ENCODE results near the gene UCP2.

The UCP2 gene

GRCh38 chr11:73972620-73973449 lies 9.8 kb downstream of the UCP2 start:
- DNase-seq (ENCODE audit: extremely low read depth in 1 of 2, low read depth in 1 of 2) = no peak

GRCh38 chr11:73972187-73972586 lies 10.5 kb downstream of the UCP2 start:
- DNase-seq (ENCODE audit: extremely low read depth in 1 of 2, low read depth in 1 of 2) = no peak

- DNase-seq (ENCODE audit: extremely low read depth in 1 of 2, low read depth in 1 of 2) = no peak
Measured at GRCh38 chr11:73971175-73971719, 11.4 kb downstream of the UCP2 start.

- DNase-seq (ENCODE audit: extremely low read depth in 1 of 2, low read depth in 1 of 2) = no peak
Measured at GRCh38 chr11:73969991-73970800, 12.4 kb downstream of the UCP2 start.

GRCh38 chr11:73969091-73969490 lies 13.6 kb downstream of the UCP2 start:
- no peak for DNase-seq (ENCODE audit: extremely low read depth in 1 of 2, low read depth in 1 of 2)

- DNase-seq (ENCODE audit: extremely low read depth in 1 of 2, low read depth in 1 of 2) = no peak
Measured at GRCh38 chr11:73968356-73968966, 14.2 kb downstream of the UCP2 start.

- DNase-seq (ENCODE audit: extremely low read depth in 1 of 2, low read depth in 1 of 2) = no peak
Measured at GRCh38 chr11:73965764-73966121, 16.9 kb downstream of the UCP2 start.

GRCh38 chr11:73965076-73965763 lies 17.4 kb downstream of the UCP2 start:
- no peak for DNase-seq (ENCODE audit: extremely low read depth in 1 of 2, low read depth in 1 of 2)

- DNase-seq (ENCODE audit: extremely low read depth in 1 of 2, low read depth in 1 of 2) = no peak
Measured at GRCh38 chr11:73963861-73964260, 18.8 kb downstream of the UCP2 start.

- DNase-seq (ENCODE audit: extremely low read depth in 1 of 2, low read depth in 1 of 2) = no peak
Measured at GRCh38 chr11:73962101-73962705, 20.4 kb downstream of the UCP2 start.

GRCh38 chr11:73961321-73961720 lies 21.3 kb downstream of the UCP2 start:
- no peak for DNase-seq (ENCODE audit: extremely low read depth in 1 of 2, low read depth in 1 of 2)

- DNase-seq (ENCODE audit: extremely low read depth in 1 of 2, low read depth in 1 of 2) = no peak
Measured at GRCh38 chr11:73958521-73959141, 24.0 kb downstream of the UCP2 start.

- no peak for DNase-seq (ENCODE audit: extremely low read depth in 1 of 2, low read depth in 1 of 2)
Measured at GRCh38 chr11:73957654-73958361, 24.8 kb downstream of the UCP2 start.

- DNase-seq (ENCODE audit: extremely low read depth in 1 of 2, low read depth in 1 of 2) = no peak
Measured at GRCh38 chr11:73956876-73957653, 25.6 kb downstream of the UCP2 start.

- DNase-seq (ENCODE audit: extremely low read depth in 1 of 2, low read depth in 1 of 2) = no peak
Measured at GRCh38 chr11:73951797-73952196, 30.8 kb downstream of the UCP2 start.

GRCh38 chr11:73950869-73951710 lies 31.6 kb downstream of the UCP2 start, which contains the start of gene DNAJB13:
Gene DNAJB13, plus strand, starts transcription at chr11:73951026. Its CDS starts 44 bp downstream, at chr11:73951070.
- DNase-seq (ENCODE audit: extremely low read depth in 1 of 2, low read depth in 1 of 2) = no peak

- DNase-seq (ENCODE audit: extremely low read depth in 1 of 2, low read depth in 1 of 2) = no peak
Measured at GRCh38 chr11:73949912-73950311, 32.7 kb downstream of the UCP2 start.

GRCh38 chr11:73949246-73949645 lies 33.4 kb downstream of the UCP2 start:
- no peak for DNase-seq (ENCODE audit: extremely low read depth in 1 of 2, low read depth in 1 of 2)
